ENCODE data around the gene ZNF394. TPM values are rescaled to one million over a fixed set of nuclear protein-coding genes. Genes with fewer than 3 reads are reported as not detected.

The ZNF394 gene
- total RNA-seq, 4 donors from 2014 or later, result 22.5 to 41.2 (median 23.1) TPM

GRCh38 chr7:99540542-99540941 is 40.5 kb upstream of the ZNF394 start:
- TF ChIP-seq CTCF (IDR thresholded peaks at IDR 0.05), result no peak
- no peak for TF ChIP-seq POLR2A (IDR thresholded peaks at IDR 0.05)
- Histone ChIP-seq H3K4me1 (no peaks in the 10 kb centered on the region), H3K4me3 (no peak overlapping the region), H3K9me3 (peaks cover 0 to 64% (median 11%) of the 10 kb centered on the region in 3 donors), H3K36me3 (no peaks in the 10 kb centered on the region), H3K27ac (no peak overlapping the region), H3K27me3 (no peaks in the 10 kb centered on the region)
- no peak for DNase-seq
- WGBS, 2 donors, result 84 to 90% methylated on average over 5 of the region's 5 CpGs
- intact Hi-C loops (cut with DNase I), result no loop called here

GRCh38 chr7:99539213-99539811 is 39.2 kb upstream of the ZNF394 start:
- Histone ChIP-seq H3K27ac (no peak overlapping the region), H3K4me1 (no peaks in the 10 kb centered on the region), H3K27me3 (no peaks in the 10 kb centered on the region), H3K4me3 (no peak overlapping the region), H3K36me3 (no peaks in the 10 kb centered on the region), H3K9me3 (peaks cover 0 to 75% (median 11%) of the 10 kb centered on the region in 3 donors)
- DNase-seq, result no peak
- TF ChIP-seq CTCF (IDR thresholded peaks at IDR 0.05), result no peak
- no peak for TF ChIP-seq POLR2A (IDR thresholded peaks at IDR 0.05)
- WGBS, 2 donors, result 68 to 80% methylated on average over 6 to 7 of the region's 7 CpGs
- intact Hi-C loops (cut with DNase I), result no loop called here

GRCh38 chr7:99535667-99536066 is 35.6 kb upstream of the ZNF394 start:
- Histone ChIP-seq H3K27me3 (no peaks in the 10 kb centered on the region), H3K4me1 (no peaks in the 10 kb centered on the region), H3K27ac (no peak overlapping the region), H3K9me3 (peaks cover 6 to 78% (median 37%) of the 10 kb centered on the region in 3 donors), H3K36me3 (peaks cover 7 to 31% (median 15%) of the 10 kb centered on the region in 3 donors), H3K4me3 (no peak overlapping the region)
- 96 to 100% methylated on average over 2 of the region's 2 CpGs for WGBS, 2 donors
- no peak for DNase-seq
- TF ChIP-seq POLR2A (IDR thresholded peaks at IDR 0.05) (no peak), CTCF (IDR thresholded peaks at IDR 0.05) (no peak)
- intact Hi-C loops (cut with DNase I), result no loop called here

GRCh38 chr7:99531354-99531765 is 31.3 kb upstream of the ZNF394 start:
- no peak for DNase-seq
- H3K4me3 ChIP-seq, result peak overlapping the region in 1 of 4 donors; percentile 36
- peaks cover 18 to 75% (median 28%) of the 10 kb centered on the region in 3 donors for H3K36me3 ChIP-seq
- H3K27me3 ChIP-seq, result no peaks in the 10 kb centered on the region
- intact Hi-C loops (cut with DNase I), result no loop called here
- TF ChIP-seq POLR2A (IDR thresholded peaks at IDR 0.05) (no peak), CTCF (IDR thresholded peaks at IDR 0.05) (no peak)
- WGBS, 2 donors, result 92% methylated on average over 12 of the region's 12 CpGs
- no peak overlapping the region for H3K27ac ChIP-seq
- H3K4me1 ChIP-seq, result no peaks in the 10 kb centered on the region
- peaks cover 7 to 72% (median 47%) of the 10 kb centered on the region in 3 donors for H3K9me3 ChIP-seq

GRCh38 chr7:99525713-99526440 is 25.8 kb upstream of the ZNF394 start:
- H3K4me1 ChIP-seq, result no peaks in the 10 kb centered on the region
- H3K27ac ChIP-seq, result no peak overlapping the region
- peaks cover 3 to 22% (median 22%) of the 10 kb centered on the region in 3 donors for H3K9me3 ChIP-seq
- 92 to 94% methylated on average over 20 to 21 of the region's 21 CpGs for WGBS, 2 donors
- intact Hi-C loops (cut with DNase I), result no loop called here
- no peak overlapping the region for H3K4me3 ChIP-seq
- no peaks in the 10 kb centered on the region for H3K27me3 ChIP-seq
- H3K36me3 ChIP-seq, result peaks cover 9 to 98% (median 32%) of the 10 kb centered on the region in 3 donors
- no peak for DNase-seq
- TF ChIP-seq POLR2A (IDR thresholded peaks at IDR 0.05), result no peak
- peak in 3 of 6 experiments; percentile 10 to 51 (median 13) for TF ChIP-seq CTCF (IDR thresholded peaks at IDR 0.05)
